WERI-Rb-1 (cell line): ENCODE data around the gene DNAH9.

Source experiments
- DNase-seq: peaks from one replicate; pipeline ENCODE4 v3.0.0-alpha.2; 2020
- H3K27ac ChIP-seq: fragments of 250-450 bp; sonication (Bioruptor Pico); 2 replicates; pipeline ENCODE4 v1.5.1; 2020; ENCODE audit warnings: mild to moderate bottlenecking, moderate library complexity
- H3K27me3 ChIP-seq: fragments of 250-450 bp; sonication (Bioruptor Pico); 2 replicates; pipeline ENCODE4 v1.5.1; 2021; ENCODE audit warnings: mild to moderate bottlenecking, low read depth, moderate library complexity; ENCODE audit not compliant: insufficient read depth, severe bottlenecking
- H3K36me3 ChIP-seq: fragments of 250-450 bp; sonication (Bioruptor Pico); 2 replicates; pipeline ENCODE4 v1.5.1; 2020; ENCODE audit warnings: mild to moderate bottlenecking, moderate library complexity
- H3K4me3 ChIP-seq: 2 replicates; pipeline ENCODE4 v1.5.1; 2011; ENCODE audit warnings: low read depth, mild to moderate bottlenecking, control low read depth, low read length
- H3K9me3 ChIP-seq: fragments of 250-450 bp; sonication (Bioruptor Pico); 2 replicates; pipeline ENCODE4 v1.5.1; 2021; ENCODE audit warnings: mild to moderate bottlenecking, moderate library complexity; ENCODE audit not compliant: severe bottlenecking
- CTCF ChIP-seq: IDR thresholded peaks from 2 replicates; pipeline ENCODE4 v1.5.1; 2011; ENCODE audit warnings: low read depth, mild to moderate bottlenecking, control low read depth, inconsistent platforms, low read length

Gene DNAH9

DNA sequence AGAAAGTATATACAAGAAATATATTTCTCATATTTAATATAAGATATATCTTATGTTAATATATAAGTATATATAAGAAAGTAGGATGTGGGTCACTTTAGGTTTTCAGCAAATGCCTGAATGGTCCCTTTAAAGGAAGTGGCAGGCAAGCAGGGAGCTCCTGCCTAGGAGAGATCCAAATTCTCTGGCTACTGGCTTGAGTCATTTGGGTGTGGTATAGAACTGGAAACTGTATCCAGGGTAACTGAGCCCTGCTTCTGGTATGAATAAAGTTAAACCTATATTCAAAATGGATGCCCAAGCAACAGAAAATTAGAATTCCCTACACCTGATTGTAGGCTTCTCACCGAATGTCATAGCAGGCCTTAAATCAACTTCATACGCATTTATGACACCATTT is 254.6 kb downstream of the DNAH9 start:
- Histone ChIP-seq H3K27ac (no peak overlapping the region), H3K36me3 (no peaks in the 10 kb centered on the region), H3K4me3 (no peak overlapping the region), H3K9me3 (no peaks in the 10 kb centered on the region), H3K27me3 (no peaks in the 10 kb centered on the region)
- no peak for TF ChIP-seq CTCF
- no peak for DNase-seq

DNA sequence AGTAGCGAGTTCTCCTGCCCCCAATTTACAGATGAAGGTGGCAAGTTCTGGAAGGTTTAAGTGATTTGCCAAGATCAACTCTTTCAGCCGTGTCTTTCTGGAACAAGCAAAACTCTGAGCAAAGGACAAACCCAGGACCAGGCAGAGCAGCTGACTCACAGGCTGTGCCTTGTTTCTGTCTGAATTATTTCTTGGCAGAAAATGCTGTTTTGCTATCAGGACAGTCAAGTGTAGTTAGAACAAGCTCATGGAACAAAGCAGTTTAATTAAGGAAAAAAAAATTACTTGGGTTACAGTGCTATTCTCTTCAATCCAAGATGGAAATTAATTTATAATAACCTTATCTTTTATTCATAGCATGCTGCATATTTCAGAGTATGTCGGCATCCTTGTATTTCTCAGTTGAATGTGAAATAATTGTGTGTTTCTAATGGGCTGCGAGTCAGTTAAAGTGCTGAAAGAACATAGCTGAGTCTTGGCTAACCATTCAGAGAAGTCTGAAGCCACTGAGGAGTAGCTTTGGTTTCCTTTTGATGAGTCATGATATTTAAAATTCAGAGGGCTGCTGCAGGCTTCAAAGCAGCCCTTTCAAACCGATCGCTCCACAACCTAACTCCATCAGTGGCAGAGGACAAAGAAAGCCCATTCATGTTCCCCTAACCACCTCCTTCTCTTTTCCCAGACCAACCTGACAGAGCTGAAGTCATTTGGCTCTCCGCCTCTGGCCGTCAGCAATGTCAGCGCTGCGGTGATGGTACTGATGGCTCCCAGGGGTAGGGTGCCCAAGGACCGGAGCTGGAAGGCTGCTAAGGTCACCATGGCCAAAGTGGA is 255.3 kb downstream of the DNAH9 start:
- Histone ChIP-seq H3K9me3 (no peaks in the 10 kb centered on the region), H3K4me3 (no peak overlapping the region), H3K36me3 (no peaks in the 10 kb centered on the region), H3K27ac (no peak overlapping the region), H3K27me3 (no peaks in the 10 kb centered on the region)
- DNase-seq, result no peak
- TF ChIP-seq CTCF, result no peak

DNA sequence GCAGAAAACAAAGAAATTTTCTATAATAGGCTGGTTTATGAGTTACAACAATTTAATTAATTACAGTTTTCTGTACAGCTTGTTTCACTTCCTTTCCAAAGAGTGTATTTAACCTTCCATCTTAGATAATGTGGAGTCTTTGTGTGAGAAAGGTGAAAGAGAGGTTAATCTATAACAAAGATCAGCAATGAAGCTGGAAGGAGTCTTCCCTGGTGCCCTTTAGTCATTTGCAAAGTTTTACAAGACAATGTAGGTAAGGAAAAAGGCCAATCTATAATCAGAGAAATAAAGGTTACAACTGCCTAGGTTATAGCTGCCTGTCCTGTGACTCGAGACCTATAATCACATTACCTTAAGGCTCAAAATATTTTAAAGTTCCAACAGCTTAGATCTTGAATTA is 257.0 kb downstream of the DNAH9 start:
- Histone ChIP-seq H3K27me3 (no peaks in the 10 kb centered on the region), H3K4me3 (no peak overlapping the region), H3K27ac (no peak overlapping the region), H3K9me3 (no peaks in the 10 kb centered on the region), H3K36me3 (no peaks in the 10 kb centered on the region)
- DNase-seq, result no peak
- TF ChIP-seq CTCF, result no peak

DNA sequence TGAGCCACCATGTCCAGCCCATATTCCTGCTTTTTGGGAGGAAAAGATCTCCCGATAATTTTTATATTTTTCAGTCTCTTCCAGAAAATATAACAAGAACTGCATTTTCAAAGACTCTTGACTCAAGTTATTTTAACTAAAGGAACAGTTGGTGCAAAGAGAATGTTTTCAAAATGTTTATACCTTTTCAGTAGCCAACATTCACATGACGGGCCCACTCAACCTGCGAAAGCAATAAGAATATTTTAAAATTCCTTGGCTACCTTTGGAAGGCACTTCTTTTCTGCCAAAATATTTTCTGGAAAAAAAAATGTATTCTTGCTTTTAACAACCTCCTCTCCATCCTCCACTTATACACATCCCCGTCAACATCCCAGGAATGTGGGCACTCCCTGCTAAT is 258.7 kb downstream of the DNAH9 start:
- H3K9me3 ChIP-seq, result no peaks in the 10 kb centered on the region
- no peak for TF ChIP-seq CTCF
- no peak for DNase-seq
- no peak overlapping the region for H3K27ac ChIP-seq
- H3K27me3 ChIP-seq, result no peaks in the 10 kb centered on the region
- H3K36me3 ChIP-seq, result no peaks in the 10 kb centered on the region
- no peak overlapping the region for H3K4me3 ChIP-seq

DNA sequence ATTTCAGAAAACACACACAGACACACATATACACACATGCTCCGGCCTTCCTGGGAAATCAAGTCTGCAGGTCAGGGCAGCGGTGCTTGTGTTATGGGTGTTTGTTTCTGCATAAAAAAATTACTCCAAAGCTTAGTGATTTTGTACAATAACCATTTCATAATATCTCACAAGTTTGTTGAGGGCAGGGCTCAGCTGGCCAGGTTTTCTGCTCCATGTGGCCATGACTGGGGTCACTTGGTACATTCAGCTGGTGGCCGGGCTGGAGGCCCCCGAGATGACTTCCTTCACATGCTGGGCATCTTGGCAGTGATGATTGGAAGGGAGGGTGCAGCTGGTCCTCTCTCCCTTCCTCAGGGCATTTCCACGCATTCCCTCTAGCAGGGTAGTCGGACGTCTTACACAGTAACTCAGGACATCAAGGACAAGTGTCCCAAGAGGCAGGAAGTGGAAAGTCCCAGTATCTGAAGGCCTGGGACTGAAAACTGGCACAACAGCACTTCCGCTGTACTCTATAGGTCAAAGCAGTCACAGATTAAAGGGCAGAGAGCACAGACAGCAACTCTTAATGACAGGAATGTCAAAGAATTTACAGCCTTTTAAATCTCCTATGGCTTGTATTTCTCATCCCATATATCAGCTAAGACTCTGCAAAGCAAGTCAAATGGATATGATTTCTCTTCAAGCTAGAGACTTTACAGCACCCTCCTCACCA is 271.6 kb downstream of the DNAH9 start:
- no peak for TF ChIP-seq CTCF
- DNase-seq, result no peak
- peaks cover 14% of the 10 kb centered on the region for H3K27me3 ChIP-seq
- H3K27ac ChIP-seq, result no peak overlapping the region
- no peaks in the 10 kb centered on the region for H3K36me3 ChIP-seq
- H3K9me3 ChIP-seq, result peaks cover 7% of the 10 kb centered on the region
- no peak overlapping the region for H3K4me3 ChIP-seq
